ENCODE results near the gene UPB1.

The UPB1 gene

DNA sequence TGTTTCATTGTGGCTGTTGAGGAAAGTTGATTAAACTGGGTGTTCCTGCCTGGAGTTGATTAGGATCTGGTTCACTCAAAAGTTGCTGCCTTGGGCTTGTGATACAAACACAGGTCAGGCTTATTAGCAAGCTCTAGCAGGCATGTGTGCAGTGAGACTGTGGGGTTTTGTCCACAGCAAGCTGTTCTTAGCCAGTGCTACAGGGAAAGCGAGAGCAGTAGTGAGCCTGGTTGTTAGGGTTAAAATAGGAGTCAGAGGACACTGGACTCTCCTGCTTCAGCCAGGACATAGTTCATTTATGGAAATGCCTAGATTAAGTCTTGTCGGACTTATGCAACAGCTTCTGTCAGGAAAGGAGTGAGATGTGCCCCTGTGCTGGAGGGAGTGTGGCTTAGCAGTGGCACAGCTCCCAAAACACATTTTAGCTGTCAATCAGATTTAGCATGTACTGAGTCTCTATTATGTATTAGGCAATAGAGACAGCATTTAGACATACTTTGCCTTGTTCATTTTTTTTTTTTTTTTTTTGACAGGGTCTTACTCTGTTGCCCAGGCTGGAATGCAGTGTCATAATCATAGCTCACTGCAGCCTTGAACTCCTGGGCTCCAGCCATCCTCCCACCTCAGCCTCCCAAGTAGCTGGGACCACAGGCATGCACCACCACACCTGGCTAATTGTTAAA, 69.4 kb downstream of the UPB1 start:
- no peak for DNase-seq (ENCODE audit: extremely low spot score)
- TF ChIP-seq ARNT (IDR thresholded peaks at IDR 0.05) (no peak), L3MBTL2 (conservative IDR thresholded peaks at IDR 0.05) (no peak)
- POLR2A ChIA-PET = interaction anchor here (1.2 to 3.8 kb wide), 2 partner anchors 8 to 10 kb away, joined by 5 to 17 read pairs; partner anchors contain the start of gene GUCD1
- CTCF ChIA-PET = no interaction called here

DNA sequence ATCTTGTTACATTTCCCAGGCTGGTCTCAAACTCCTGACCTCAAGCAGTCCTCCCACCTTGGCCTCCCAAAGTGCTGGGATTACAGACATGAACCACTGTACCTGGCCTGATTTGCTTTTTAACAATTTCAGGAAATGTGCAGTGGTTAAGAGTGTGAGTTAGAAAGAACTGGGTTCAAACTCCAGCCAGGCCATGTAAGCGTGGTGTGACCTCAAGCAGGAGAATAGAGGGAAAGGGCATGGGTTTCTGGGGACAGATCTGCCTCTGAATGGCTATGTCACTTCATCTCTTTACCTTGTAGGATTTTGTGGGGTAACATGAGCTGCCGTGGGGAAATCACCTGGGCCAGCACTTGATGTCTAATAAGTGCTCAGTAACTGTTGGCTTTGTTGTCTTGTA, 69.9 kb downstream of the UPB1 start:
- ChIA-PET CTCF (no interaction called here), POLR2A (interaction anchor here (3.8 kb wide), 1 partner anchor 11 kb away, joined by 17 read pairs; the partner anchor contains the start of gene GUCD1)
- no peak for TF ChIP-seq ZNF384 (IDR thresholded peaks at IDR 0.05)
- TF ChIP-seq L3MBTL2 (conservative IDR thresholded peaks at IDR 0.05) = no peak
- no peak for TF ChIP-seq SUZ12 (IDR thresholded peaks at IDR 0.05)
- TF ChIP-seq LEF1 (IDR thresholded peaks at IDR 0.05; ENCODE audit: borderline replicate concordance) = no peak
- no peak for TF ChIP-seq NFRKB (IDR thresholded peaks at IDR 0.05)
- TF ChIP-seq, protein P1, sequence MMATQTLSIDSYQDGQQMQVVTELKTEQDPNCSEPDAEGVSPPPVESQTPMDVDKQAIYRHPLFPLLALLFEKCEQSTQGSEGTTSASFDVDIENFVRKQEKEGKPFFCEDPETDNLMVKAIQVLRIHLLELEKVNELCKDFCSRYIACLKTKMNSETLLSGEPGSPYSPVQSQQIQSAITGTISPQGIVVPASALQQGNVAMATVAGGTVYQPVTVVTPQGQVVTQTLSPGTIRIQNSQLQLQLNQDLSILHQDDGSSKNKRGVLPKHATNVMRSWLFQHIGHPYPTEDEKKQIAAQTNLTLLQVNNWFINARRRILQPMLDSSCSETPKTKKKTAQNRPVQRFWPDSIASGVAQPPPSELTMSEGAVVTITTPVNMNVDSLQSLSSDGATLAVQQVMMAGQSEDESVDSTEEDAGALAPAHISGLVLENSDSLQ (IDR thresholded peaks at IDR 0.05) = no peak
- no peak for TF ChIP-seq ARNT (IDR thresholded peaks at IDR 0.05)
- TF ChIP-seq FOXM1 (IDR thresholded peaks at IDR 0.05; ENCODE audit: borderline replicate concordance) = no peak
- TF ChIP-seq CTBP1 (IDR thresholded peaks at IDR 0.05; ENCODE audit: borderline replicate concordance) = no peak
- TF ChIP-seq BHLHE40 (IDR thresholded peaks at IDR 0.05; ENCODE audit: borderline replicate concordance) = no peak
- TF ChIP-seq FOXK2 (IDR thresholded peaks at IDR 0.05) = no peak
- no peak for TF ChIP-seq FOXA1 (IDR thresholded peaks at IDR 0.05)
- TF ChIP-seq ELF4 (IDR thresholded peaks at IDR 0.05) = no peak
- DNase-seq (ENCODE audit: extremely low spot score) = no peak

DNA sequence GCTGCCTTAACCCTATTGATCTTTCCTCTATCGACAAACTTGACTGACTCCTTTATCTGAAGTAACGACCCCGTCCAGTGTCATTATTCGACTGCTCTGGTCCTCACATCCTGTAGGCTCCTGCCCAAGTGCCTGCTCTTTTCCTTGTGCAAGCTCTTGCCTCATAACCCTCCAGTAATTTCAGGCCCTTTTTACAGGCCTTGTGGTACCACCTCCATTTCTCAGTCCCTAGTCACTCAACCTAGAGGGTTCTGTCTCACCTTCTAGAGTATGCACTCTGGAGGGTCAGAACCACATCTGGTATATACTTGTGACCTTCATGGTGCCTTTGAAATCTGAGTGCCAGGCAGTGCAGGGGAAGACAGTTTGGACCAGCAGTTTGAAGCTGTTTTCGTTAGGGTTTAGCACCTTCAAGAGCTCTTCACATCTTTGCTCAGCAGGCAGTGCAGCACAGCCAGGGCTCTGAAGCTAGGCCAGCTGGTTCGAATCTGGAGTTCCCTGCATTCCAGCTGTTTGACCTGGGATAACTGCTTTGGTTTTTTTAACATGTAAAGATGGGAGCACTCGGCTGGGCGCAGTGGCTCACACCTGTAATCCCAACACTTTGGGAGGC, 71.9 kb downstream of the UPB1 start:
- no peak for DNase-seq (ENCODE audit: extremely low spot score)
- CTCF ChIA-PET = no interaction called here
- POLR2A ChIA-PET = interaction anchor here (3.8 kb wide), 1 partner anchor 13 kb away, joined by 17 read pairs; the partner anchor contains the start of gene GUCD1
- TF ChIP-seq CTBP1 (IDR thresholded peaks at IDR 0.05; ENCODE audit: borderline replicate concordance) (no peak), LEF1 (IDR thresholded peaks at IDR 0.05; ENCODE audit: borderline replicate concordance) (no peak), SP1 (IDR thresholded peaks at IDR 0.05) (no peak), FOXA1 (IDR thresholded peaks at IDR 0.05) (no peak), ARNT (IDR thresholded peaks at IDR 0.05) (no peak), ELF4 (IDR thresholded peaks at IDR 0.05) (no peak), L3MBTL2 (conservative IDR thresholded peaks at IDR 0.05) (no peak), TARDBP (IDR thresholded peaks at IDR 0.05) (no peak), FOXK2 (IDR thresholded peaks at IDR 0.05) (no peak), HDGF (IDR thresholded peaks at IDR 0.05; ENCODE audit: borderline replicate concordance) (no peak), FOXM1 (IDR thresholded peaks at IDR 0.05; ENCODE audit: borderline replicate concordance) (no peak), NFRKB (IDR thresholded peaks at IDR 0.05) (no peak), ZNF384 (IDR thresholded peaks at IDR 0.05) (no peak), BHLHE40 (IDR thresholded peaks at IDR 0.05; ENCODE audit: borderline replicate concordance) (no peak), SUZ12 (IDR thresholded peaks at IDR 0.05) (no peak)
- TF ChIP-seq, protein P1 (IDR thresholded peaks at IDR 0.05) = no peak

DNA sequence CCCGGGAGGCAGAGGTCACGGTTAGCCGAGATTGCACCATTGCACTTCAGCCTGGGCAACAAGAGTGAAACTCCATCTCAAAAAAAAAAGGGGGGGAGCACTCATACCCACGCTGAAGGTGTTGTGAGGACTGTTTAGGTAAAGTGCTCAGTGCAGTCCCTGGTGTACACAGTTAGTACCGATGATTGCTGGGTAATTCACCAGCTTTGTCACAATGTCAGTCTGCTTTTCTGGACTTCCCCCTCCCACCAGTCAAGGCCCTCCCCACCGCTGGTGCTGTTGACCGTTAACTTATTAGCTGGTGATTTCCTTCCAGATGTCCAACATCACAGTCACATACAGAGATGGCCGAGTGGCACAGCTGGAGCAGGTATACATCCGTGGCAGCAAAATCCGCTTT, 72.5 kb downstream of the UPB1 start:
- no peak for TF ChIP-seq ZNF384 (IDR thresholded peaks at IDR 0.05)
- TF ChIP-seq, protein P1 (IDR thresholded peaks at IDR 0.05) = no peak
- TF ChIP-seq ARNT (IDR thresholded peaks at IDR 0.05) = no peak
- no peak for TF ChIP-seq SUZ12 (IDR thresholded peaks at IDR 0.05)
- TF ChIP-seq CTBP1 (IDR thresholded peaks at IDR 0.05; ENCODE audit: borderline replicate concordance) = no peak
- TF ChIP-seq ELF4 (IDR thresholded peaks at IDR 0.05) = no peak
- TF ChIP-seq FOXK2 (IDR thresholded peaks at IDR 0.05) = no peak
- no peak for TF ChIP-seq TARDBP (IDR thresholded peaks at IDR 0.05)
- TF ChIP-seq SP1 (IDR thresholded peaks at IDR 0.05) = no peak
- ChIA-PET CTCF (no interaction called here), POLR2A (interaction anchor here (0.7 kb wide), 1 partner anchor 13 kb away, joined by 3 read pairs; the partner anchor contains the start of gene GUCD1)
- DNase-seq (ENCODE audit: extremely low spot score) = no peak

DNA sequence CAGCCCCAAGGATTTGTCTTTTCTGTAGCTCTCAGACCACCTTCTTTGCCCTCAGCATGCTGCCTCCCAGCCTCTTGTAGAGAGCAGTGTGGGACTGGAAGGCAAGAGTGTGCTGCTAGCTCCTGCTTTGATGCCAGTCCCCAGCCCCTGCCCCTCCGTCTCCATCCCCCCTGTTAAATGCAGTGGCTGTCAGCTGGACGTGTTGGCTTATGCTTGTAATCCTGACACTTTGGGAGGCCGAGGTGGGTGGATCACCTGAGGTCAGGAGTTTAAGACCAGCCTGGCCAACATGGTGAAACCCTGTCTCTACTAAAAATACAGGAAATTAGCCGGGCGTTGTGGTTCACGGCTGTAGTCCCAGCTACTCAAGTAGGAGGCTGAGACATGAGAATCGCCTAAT, 76.1 kb downstream of the UPB1 start:
- no peak for DNase-seq (ENCODE audit: extremely low spot score)
- CTCF ChIA-PET = no interaction called here
- POLR2A ChIA-PET = interaction anchor here (1.0 kb wide), 1 partner anchor 15 kb away, joined by 5 read pairs; the partner anchor contains the start of gene SNRPD3
- no peak for TF ChIP-seq CTBP1 (IDR thresholded peaks at IDR 0.05; ENCODE audit: borderline replicate concordance)
- no peak for TF ChIP-seq SUZ12 (IDR thresholded peaks at IDR 0.05)
- no peak for TF ChIP-seq ARNT (IDR thresholded peaks at IDR 0.05)

DNA sequence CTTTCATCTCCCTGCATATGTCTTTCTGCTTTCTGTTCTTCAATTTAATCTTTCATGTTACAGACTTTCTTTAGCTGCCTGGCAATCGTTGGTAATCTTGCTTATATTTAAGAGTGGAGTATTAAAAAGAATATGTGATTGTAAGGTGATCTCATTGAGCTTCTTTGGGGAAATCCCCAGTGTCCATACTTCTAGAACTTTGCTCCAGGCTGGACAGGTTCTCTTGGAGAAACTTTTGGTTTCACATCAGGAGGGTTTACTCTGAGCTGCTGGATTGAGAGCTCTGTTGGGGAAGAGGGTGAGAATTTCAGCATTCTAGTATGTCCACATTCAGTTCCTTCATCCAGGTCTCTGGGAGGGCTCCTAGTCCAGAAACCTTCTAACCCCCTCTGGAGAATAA, 81.6 kb downstream of the UPB1 start:
- CTCF ChIA-PET = interaction anchor here (0.7 kb wide), 1 partner anchor 885 kb away, joined by 3 read pairs; no protein-coding TSS in a partner anchor
- TF ChIP-seq FOXM1 (IDR thresholded peaks at IDR 0.05; ENCODE audit: borderline replicate concordance) (no peak), TARDBP (IDR thresholded peaks at IDR 0.05) (no peak), HDGF (IDR thresholded peaks at IDR 0.05; ENCODE audit: borderline replicate concordance) (no peak), FOXK2 (IDR thresholded peaks at IDR 0.05) (no peak), NFRKB (IDR thresholded peaks at IDR 0.05) (no peak), FOXA1 (IDR thresholded peaks at IDR 0.05) (no peak), LEF1 (IDR thresholded peaks at IDR 0.05; ENCODE audit: borderline replicate concordance) (no peak), SUZ12 (IDR thresholded peaks at IDR 0.05) (no peak), BHLHE40 (IDR thresholded peaks at IDR 0.05; ENCODE audit: borderline replicate concordance) (no peak), SP1 (IDR thresholded peaks at IDR 0.05) (no peak), ELF4 (IDR thresholded peaks at IDR 0.05) (no peak), ARNT (IDR thresholded peaks at IDR 0.05) (no peak), L3MBTL2 (conservative IDR thresholded peaks at IDR 0.05) (no peak)
- TF ChIP-seq, protein P1 (IDR thresholded peaks at IDR 0.05) = no peak
- DNase-seq (ENCODE audit: extremely low spot score) = no peak
- POLR2A ChIA-PET = no interaction called here
